ENCODE data around the gene GPR137B.

Gene GPR137B

GRCh38 chr1:236206548-236206947 is 64.2 kb downstream of the GPR137B start:
- no peak for DNase-seq

GRCh38 chr1:236207121-236207520 is 64.8 kb downstream of the GPR137B start:
- DNase-seq, result no peak

GRCh38 chr1:236207569-236207968 is 65.2 kb downstream of the GPR137B start:
- no peak for DNase-seq

GRCh38 chr1:236209185-236209584 is 66.8 kb downstream of the GPR137B start:
- DNase-seq, result no peak

GRCh38 chr1:236209713-236210112 is 67.4 kb downstream of the GPR137B start:
- DNase-seq, result no peak

GRCh38 chr1:236211815-236212214 is 69.5 kb downstream of the GPR137B start:
- no peak for DNase-seq

- no peak for DNase-seq
These were observed 71.2 kb downstream of the GPR137B start for GRCh38 chr1:236213534-236213933.

- DNase-seq, result no peak
These were observed 72.4 kb downstream of the GPR137B start for GRCh38 chr1:236214761-236215160.

GRCh38 chr1:236220473-236220872 is 78.1 kb downstream of the GPR137B start:
- DNase-seq, result no peak

GRCh38 chr1:236222632-236223031 is 80.3 kb downstream of the GPR137B start:
- DNase-seq, result no peak

- no peak for DNase-seq
These were observed 86.1 kb downstream of the GPR137B start for GRCh38 chr1:236228411-236228810.

- DNase-seq, result no peak
These were observed 92.8 kb downstream of the GPR137B start for GRCh38 chr1:236235116-236235515.

- no peak for DNase-seq
These were observed 96.8 kb downstream of the GPR137B start for GRCh38 chr1:236239092-236239585.

GRCh38 chr1:236240675-236241074 is 98.3 kb downstream of the GPR137B start:
- DNase-seq, result no peak

GRCh38 chr1:236242568-236242967 is 100.2 kb downstream of the GPR137B start:
- DNase-seq, result no peak

GRCh38 chr1:236247286-236247685 is 104.9 kb downstream of the GPR137B start:
- no peak for DNase-seq

- DNase-seq, result no peak
These were observed 109.2 kb downstream of the GPR137B start for GRCh38 chr1:236251587-236251986.

- no peak for DNase-seq
These were observed 110.8 kb downstream of the GPR137B start for GRCh38 chr1:236253119-236253518.

- DNase-seq, result no peak
These were observed 111.7 kb downstream of the GPR137B start for GRCh38 chr1:236253918-236254637.

GRCh38 chr1:236257216-236257615 is 114.9 kb downstream of the GPR137B start:
- no peak for DNase-seq

GRCh38 chr1:236258114-236258622 is 115.8 kb downstream of the GPR137B start:
- DNase-seq, result no peak
